Measurements from ENCODE around the gene ATP13A3. TPM values are rescaled to one million over a fixed set of nuclear protein-coding genes. Genes with fewer than 3 reads are reported as not detected.
"Not testable (repeated sequence)": the region's sequence is repeated elsewhere in the genome, so short reads cannot be mapped to it uniquely, and the experiment has no call there.

ATP13A3 gene
- total RNA-seq, result 75.0 and 98.2 TPM in 2 replicates

- DNase-seq (ENCODE audit: extremely low read depth, low read depth, low spot score), result no peak
Observed at GRCh38 chr3:194486540-194487288, at the start of gene ATP13A3. Gene ATP13A3, minus strand, starts transcription at chr3:194487002. Its CDS starts 24,812 bp downstream, at chr3:194462190.

GRCh38 chr3:194535199-194535598 lies 48.4 kb upstream of the ATP13A3 start:
- DNase-seq (ENCODE audit: extremely low read depth, low read depth, low spot score), result not testable (repeated sequence)

GRCh38 chr3:194534243-194534642 lies 47.4 kb upstream of the ATP13A3 start:
- no peak for DNase-seq (ENCODE audit: extremely low read depth, low read depth, low spot score)

GRCh38 chr3:194532591-194532990 lies 45.8 kb upstream of the ATP13A3 start:
- no peak for DNase-seq (ENCODE audit: extremely low read depth, low read depth, low spot score)

GRCh38 chr3:194527726-194528125 lies 40.9 kb upstream of the ATP13A3 start:
- DNase-seq (ENCODE audit: extremely low read depth, low read depth, low spot score), result no peak

- no peak for DNase-seq (ENCODE audit: extremely low read depth, low read depth, low spot score)
Observed at GRCh38 chr3:194526164-194526563, 39.4 kb upstream of the ATP13A3 start.

- no peak for DNase-seq (ENCODE audit: extremely low read depth, low read depth, low spot score)
Observed at GRCh38 chr3:194522579-194523046, 35.8 kb upstream of the ATP13A3 start.

- DNase-seq (ENCODE audit: extremely low read depth, low read depth, low spot score), result no peak
Observed at GRCh38 chr3:194521510-194522260, 34.9 kb upstream of the ATP13A3 start.

- DNase-seq (ENCODE audit: extremely low read depth, low read depth, low spot score), result not testable (repeated sequence)
Observed at GRCh38 chr3:194520682-194521162, 33.9 kb upstream of the ATP13A3 start.

- DNase-seq (ENCODE audit: extremely low read depth, low read depth, low spot score), result not testable (repeated sequence)
Observed at GRCh38 chr3:194520201-194520600, 33.4 kb upstream of the ATP13A3 start.

GRCh38 chr3:194518652-194519051 lies 31.9 kb upstream of the ATP13A3 start:
- DNase-seq (ENCODE audit: extremely low read depth, low read depth, low spot score), result no peak

GRCh38 chr3:194517333-194517732 lies 30.5 kb upstream of the ATP13A3 start:
- no peak for DNase-seq (ENCODE audit: extremely low read depth, low read depth, low spot score)

GRCh38 chr3:194514626-194515025 lies 27.8 kb upstream of the ATP13A3 start:
- no peak for DNase-seq (ENCODE audit: extremely low read depth, low read depth, low spot score)

- DNase-seq (ENCODE audit: extremely low read depth, low read depth, low spot score), result no peak
Observed at GRCh38 chr3:194512895-194513601, 26.2 kb upstream of the ATP13A3 start.

GRCh38 chr3:194508491-194509453 lies 22.0 kb upstream of the ATP13A3 start:
- DNase-seq (ENCODE audit: extremely low read depth, low read depth, low spot score), result no peak

GRCh38 chr3:194507571-194507970 lies 20.8 kb upstream of the ATP13A3 start:
- DNase-seq (ENCODE audit: extremely low read depth, low read depth, low spot score), result no peak

- no peak for DNase-seq (ENCODE audit: extremely low read depth, low read depth, low spot score)
Observed at GRCh38 chr3:194505791-194506415, 19.1 kb upstream of the ATP13A3 start.

GRCh38 chr3:194504861-194505260 lies 18.1 kb upstream of the ATP13A3 start:
- DNase-seq (ENCODE audit: extremely low read depth, low read depth, low spot score), result no peak

GRCh38 chr3:194504146-194504545 lies 17.3 kb upstream of the ATP13A3 start:
- DNase-seq (ENCODE audit: extremely low read depth, low read depth, low spot score), result no peak

Data from glomerular endothelial cell (primary cell).